ENCODE measurements around the gene IMPDH1. TPM values are rescaled to one million over a fixed set of nuclear protein-coding genes. Genes with fewer than 3 reads are reported as not detected.
A peak's percentile ranks its signal among the peaks of the same experiment; 100 is the strongest.

The IMPDH1 gene
- total and polyA plus RNA-seq, 9 of the 15 experiments (the other 6 are each of a cell fraction or from before 2014, with no cell fraction given) = 0.80 to 118 (median 64.3) TPM

DNA sequence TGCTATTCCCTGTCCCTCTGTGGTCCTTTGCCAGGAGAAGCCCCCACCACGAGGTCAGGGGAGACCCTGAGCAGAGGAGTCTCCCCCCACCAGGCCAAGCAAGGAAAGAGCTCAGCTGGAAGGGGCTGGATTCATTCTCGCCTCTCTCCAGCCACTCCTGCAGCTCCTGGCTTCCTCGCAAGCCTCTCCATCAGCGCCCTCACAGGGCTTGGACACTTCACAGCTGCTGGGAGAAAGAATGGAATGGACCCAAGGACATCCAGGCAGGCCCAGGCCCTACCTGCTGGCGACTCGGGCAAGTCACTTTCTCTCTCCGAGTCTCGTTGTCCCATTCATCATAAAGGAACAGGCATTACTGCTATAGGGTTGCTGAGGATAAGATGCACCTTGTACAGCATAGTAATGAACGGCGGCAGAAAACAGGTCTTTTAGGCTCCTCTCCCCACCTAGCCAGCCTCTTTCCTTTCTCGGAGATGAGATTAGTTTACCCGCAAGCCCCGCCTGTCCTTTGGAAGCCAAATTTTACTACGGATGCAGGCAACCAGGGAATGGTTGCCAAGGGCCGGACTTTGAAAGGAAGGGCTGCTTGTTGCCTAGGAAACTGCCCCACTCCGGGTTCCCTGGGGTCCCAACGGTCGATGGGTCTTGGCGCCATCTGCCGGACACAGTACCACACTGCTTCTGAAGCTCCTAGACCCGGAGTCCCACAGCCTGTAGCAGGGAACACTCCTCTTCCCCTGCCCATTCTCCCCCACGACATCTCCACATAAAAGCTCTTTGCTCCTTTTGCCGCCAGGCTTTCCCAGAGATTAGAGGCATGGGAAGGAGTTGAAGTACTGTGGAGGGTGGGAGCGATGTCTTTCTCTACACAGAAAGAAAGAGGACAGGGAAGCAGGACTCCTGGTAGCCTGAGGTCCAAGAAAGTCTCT is 22.3 kb downstream of the IMPDH1 start (continued):
- TF ChIP-seq, protein P1, sequence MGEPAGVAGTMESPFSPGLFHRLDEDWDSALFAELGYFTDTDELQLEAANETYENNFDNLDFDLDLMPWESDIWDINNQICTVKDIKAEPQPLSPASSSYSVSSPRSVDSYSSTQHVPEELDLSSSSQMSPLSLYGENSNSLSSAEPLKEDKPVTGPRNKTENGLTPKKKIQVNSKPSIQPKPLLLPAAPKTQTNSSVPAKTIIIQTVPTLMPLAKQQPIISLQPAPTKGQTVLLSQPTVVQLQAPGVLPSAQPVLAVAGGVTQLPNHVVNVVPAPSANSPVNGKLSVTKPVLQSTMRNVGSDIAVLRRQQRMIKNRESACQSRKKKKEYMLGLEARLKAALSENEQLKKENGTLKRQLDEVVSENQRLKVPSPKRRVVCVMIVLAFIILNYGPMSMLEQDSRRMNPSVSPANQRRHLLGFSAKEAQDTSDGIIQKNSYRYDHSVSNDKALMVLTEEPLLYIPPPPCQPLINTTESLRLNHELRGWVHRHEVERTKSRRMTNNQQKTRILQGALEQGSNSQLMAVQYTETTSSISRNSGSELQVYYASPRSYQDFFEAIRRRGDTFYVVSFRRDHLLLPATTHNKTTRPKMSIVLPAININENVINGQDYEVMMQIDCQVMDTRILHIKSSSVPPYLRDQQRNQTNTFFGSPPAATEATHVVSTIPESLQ (CRISPR knock-in tag; IDR thresholded peaks at IDR 0.05) = 0 out of 2 replicates have a peak, but pooled peaks have one; percentile 13
- TF ChIP-seq SMC3 (conservative IDR thresholded peaks at IDR 0.05; ENCODE audit: insufficient read depth, low read depth, low read length) (peak; percentile 98), JUND (IDR thresholded peaks at IDR 0.05; ENCODE audit: borderline replicate concordance, low read depth, low read length) (peak; percentile 38; the same call in 1 of the 2 replicates), JUND (tag; IDR thresholded peaks at IDR 0.05; ENCODE audit: borderline replicate concordance, low read depth, low read length) (no peak), CBX3 (IDR thresholded peaks at IDR 0.05; ENCODE audit: borderline replicate concordance in 1 of 2, low read length in 2 of 2) (0 out of 3 replicates have a peak, but pooled peaks of 1 of the 2 experiments have one; percentile 28), BMI1 (IDR thresholded peaks at IDR 0.05; ENCODE audit: low read length) (0 out of 2 replicates have a peak, but pooled peaks have one; percentile 65), SP1 (CRISPR knock-in tag; IDR thresholded peaks at IDR 0.05) (peak; percentile 48; the same call in 1 of the 2 replicates), MAZ (CRISPR knock-in tag; conservative IDR thresholded peaks at IDR 0.05 in 1 of 2, IDR thresholded peaks at IDR 0.05 in 1 of 2) (peak in 1 of 2 experiments; percentile 59; a peak in 2 of 4 replicates), NR2F6 (CRISPR knock-in tag; IDR thresholded peaks at IDR 0.05) (no peak), GABPB1 (CRISPR knock-in tag; IDR thresholded peaks at IDR 0.05) (peak; percentile 37; the same call in 1 of the 2 replicates), KDM2B (CRISPR knock-in tag; IDR thresholded peaks at IDR 0.05) (no peak), RBM14 (IDR thresholded peaks at IDR 0.05; ENCODE audit: borderline replicate concordance, insufficient read depth, low read depth, low read length) (no peak), CREM (IDR thresholded peaks at IDR 0.05; ENCODE audit: low read depth) (0 out of 2 replicates have a peak, but pooled peaks have one; percentile 22), ATF7 (IDR thresholded peaks at IDR 0.05) (0 out of 2 replicates have a peak, but pooled peaks have one; percentile 23), MYBL2 (IDR thresholded peaks at IDR 0.05; ENCODE audit: low read depth) (no peak), MYBL2 (CRISPR knock-in tag; IDR thresholded peaks at IDR 0.05; ENCODE audit: borderline replicate concordance) (0 out of 2 replicates have a peak, but pooled peaks have one; percentile 38), CTCF (IDR thresholded peaks at IDR 0.05 in 2 of 3, conservative IDR thresholded peaks at IDR 0.05 in 1 of 3; ENCODE audit: insufficient read depth in 2 of 3, low read depth in 1 of 3, low read length in 3 of 3) (peak; percentile 95 to 97 (median 97)), TBP (optimal IDR thresholded peaks at IDR 0.05; ENCODE audit: low read depth, low read length) (peak; percentile 25)
- TF ChIP-seq, protein P2, sequence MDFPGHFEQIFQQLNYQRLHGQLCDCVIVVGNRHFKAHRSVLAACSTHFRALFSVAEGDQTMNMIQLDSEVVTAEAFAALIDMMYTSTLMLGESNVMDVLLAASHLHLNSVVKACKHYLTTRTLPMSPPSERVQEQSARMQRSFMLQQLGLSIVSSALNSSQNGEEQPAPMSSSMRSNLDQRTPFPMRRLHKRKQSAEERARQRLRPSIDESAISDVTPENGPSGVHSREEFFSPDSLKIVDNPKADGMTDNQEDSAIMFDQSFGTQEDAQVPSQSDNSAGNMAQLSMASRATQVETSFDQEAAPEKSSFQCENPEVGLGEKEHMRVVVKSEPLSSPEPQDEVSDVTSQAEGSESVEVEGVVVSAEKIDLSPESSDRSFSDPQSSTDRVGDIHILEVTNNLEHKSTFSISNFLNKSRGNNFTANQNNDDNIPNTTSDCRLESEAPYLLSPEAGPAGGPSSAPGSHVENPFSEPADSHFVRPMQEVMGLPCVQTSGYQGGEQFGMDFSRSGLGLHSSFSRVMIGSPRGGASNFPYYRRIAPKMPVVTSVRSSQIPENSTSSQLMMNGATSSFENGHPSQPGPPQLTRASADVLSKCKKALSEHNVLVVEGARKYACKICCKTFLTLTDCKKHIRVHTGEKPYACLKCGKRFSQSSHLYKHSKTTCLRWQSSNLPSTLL (IDR thresholded peaks at IDR 0.05) = no peak
